AG09319 (cell line): Measurements from ENCODE around the gene IGFBP7.

Experiments used
- DNase-seq: peaks from one replicate; pipeline ENCODE4 v3.0.0-alpha.2; 2010; ENCODE audit warnings: low read depth; ENCODE audit errors: extremely low read depth
- CTCF ChIP-seq: IDR thresholded peaks from 2 replicates; pipeline ENCODE4 v1.5.1; 2011; ENCODE audit warnings: low read depth, mild to moderate bottlenecking, inconsistent platforms, low read length, moderate library complexity

IGFBP7 gene

GRCh38 chr4:57109847-57110639 lies at the start of gene IGFBP7:
IGFBP7 (minus strand) TSS chr4:57110385; CDS start chr4:57110351, 34 bp downstream.
- no peak for TF ChIP-seq CTCF
- DNase-seq: no peak

GRCh38 chr4:57159866-57160265 lies 49.7 kb upstream of the IGFBP7 start:
- no peak for DNase-seq
- no peak for TF ChIP-seq CTCF

GRCh38 chr4:57158762-57159161 lies 48.6 kb upstream of the IGFBP7 start:
- no peak for DNase-seq
- TF ChIP-seq CTCF: no peak

GRCh38 chr4:57158221-57158620 lies 48.0 kb upstream of the IGFBP7 start:
- TF ChIP-seq CTCF: no peak
- no peak for DNase-seq

- TF ChIP-seq CTCF: no peak
- no peak for DNase-seq
Measured at GRCh38 chr4:57157596-57158137, 47.5 kb upstream of the IGFBP7 start.

GRCh38 chr4:57156242-57156990 lies 46.2 kb upstream of the IGFBP7 start:
- no peak for DNase-seq
- TF ChIP-seq CTCF: no peak

GRCh38 chr4:57154926-57155325 lies 44.7 kb upstream of the IGFBP7 start:
- TF ChIP-seq CTCF: no peak
- DNase-seq: no peak
